HPDE6-E6E7 (cell line): ENCODE results near the gene CDHR5.

Experiments
- DNase-seq: peaks from one replicate; pipeline ENCODE4 v3.0.0; 2011; ENCODE audit warnings: missing footprints; ENCODE audit errors: extremely low spot score

CDHR5 gene

DNA sequence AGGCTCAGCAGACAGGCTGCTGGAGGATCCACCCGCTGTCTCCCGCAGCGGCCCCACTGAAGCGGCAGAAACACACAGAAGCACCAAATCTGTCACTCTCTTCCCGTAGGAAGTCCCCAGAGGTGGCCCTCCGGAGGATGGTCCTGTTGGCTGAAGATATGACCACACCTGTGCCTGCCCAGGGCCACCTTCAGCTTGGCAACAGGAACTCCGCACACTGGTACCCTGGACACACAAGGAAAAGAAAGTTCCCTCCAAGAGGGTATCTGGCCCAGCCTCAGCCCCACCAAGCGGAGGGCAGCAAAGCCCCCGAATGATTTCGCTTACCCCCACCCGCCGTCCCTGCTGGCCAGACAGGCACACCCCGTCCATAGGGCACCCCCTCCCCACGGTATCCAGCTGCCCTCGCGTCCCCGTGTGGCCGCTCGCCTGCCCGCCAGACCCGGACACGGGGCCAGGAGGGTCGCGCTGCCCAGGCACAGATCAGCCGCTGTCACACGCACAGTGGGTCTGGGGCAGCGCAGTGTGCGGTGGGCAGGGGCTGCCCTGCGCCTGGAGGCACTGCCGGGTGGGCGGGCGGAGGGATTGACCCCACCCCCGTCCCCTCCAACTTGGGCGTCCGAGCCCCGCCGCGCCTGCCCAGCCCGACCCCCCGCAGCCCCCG, 57.0 kb downstream of the CDHR5 start:
- DNase-seq, result no peak

GRCh38 chr11:567011-567628, 57.6 kb downstream of the CDHR5 start:
- no peak for DNase-seq
